GM18858 (cell line): Measurements from ENCODE around the gene BMPER.

Experiments
- ATAC-seq: cut with Tn5 transposase; IDR thresholded peaks from one replicate; pipeline ENCODE4 v1.9.1; 2021; ENCODE audit not compliant: unreplicated experiment

The BMPER gene

DNA sequence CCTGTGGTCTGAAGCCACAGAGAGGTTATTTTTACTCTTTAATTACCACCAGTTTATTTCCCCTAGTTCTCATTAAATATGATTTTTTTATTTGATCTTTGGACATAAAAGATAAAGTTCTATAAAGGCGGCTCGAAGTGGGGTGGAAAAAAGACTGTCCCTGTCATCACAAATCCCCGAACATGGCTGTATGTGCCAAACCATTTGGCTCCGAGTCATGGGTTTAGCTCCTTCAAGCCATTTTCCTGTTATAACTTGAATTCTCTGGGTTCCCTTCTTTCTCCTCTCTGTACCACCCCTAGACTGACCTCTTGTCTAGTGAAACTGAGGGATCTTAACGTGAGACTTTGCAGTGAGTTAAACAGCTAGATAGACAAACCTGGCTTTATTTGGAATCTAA lies 181.6 kb downstream of the BMPER start:
- ATAC-seq, result no peak

DNA sequence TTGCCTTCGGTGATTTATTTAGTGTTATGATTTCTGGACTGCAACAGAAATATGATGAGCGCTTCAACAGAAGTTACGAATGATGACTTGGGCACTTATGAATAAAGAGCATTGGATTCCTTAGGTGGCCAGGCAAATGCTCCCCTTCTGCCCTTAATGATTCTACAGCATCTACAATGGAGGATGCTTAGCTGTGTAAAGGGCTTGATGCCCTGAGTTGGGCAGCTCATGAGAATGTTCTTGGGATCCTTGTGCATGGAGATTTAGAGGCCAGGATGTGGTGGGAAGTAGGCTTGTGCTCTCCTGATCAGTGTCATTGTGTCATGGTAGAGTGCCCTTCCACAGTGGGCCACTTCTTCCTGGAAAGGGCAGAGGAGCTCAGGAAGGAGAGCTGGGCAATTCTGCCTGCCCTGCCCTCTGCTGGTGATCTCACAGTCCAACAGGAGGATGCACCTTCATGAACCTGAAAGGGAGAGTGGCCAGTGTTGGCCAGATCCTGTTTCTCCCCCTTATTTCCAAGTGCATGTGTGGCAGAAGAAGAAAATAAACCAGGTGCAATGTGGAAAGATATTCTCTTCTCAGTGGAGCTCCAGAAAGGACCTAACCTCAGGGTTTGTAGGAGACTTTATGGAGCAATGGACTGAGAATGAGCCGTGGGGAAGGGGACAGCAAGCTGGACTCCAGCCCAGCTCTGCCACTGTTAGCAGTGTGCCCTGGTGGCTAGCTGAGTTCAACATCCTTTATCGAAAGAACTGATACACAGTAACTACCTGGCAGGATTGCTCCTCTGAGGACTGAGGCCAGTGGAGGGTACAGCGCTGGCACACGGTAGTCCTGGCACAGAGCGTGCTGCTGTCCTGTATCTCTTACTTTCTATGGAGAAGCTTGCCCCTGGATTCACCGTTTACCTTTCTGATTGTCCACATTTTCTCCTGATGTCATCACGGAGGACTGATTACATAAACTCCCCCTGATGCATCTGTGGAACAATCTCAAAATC lies 182.9 kb downstream of the BMPER start:
- no peak for ATAC-seq

DNA sequence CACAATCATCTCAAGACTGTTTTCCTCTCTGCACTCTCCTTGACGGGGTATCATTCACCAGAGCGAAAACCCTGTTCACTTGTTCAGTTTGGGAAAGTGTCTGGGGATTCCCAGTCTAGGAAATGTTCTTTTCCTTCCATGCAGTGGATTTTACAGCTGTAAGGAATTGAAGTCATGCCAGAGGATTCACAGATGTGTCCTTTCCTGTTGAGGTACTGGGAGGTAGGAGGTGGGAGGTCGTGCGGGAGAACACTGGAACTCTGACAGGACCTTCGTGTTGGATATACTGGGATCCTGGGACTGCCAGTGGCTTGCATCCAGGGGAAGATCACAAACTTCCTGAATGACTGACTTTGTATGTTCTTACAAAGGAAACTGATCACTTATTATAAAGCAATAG lies 185.5 kb downstream of the BMPER start:
- no peak for ATAC-seq

- no peak for ATAC-seq
Measured at GRCh38 chr7:34091321-34091917, 186.1 kb downstream of the BMPER start.

GRCh38 chr7:34093276-34093675 lies 187.9 kb downstream of the BMPER start:
- ATAC-seq, result no peak

DNA sequence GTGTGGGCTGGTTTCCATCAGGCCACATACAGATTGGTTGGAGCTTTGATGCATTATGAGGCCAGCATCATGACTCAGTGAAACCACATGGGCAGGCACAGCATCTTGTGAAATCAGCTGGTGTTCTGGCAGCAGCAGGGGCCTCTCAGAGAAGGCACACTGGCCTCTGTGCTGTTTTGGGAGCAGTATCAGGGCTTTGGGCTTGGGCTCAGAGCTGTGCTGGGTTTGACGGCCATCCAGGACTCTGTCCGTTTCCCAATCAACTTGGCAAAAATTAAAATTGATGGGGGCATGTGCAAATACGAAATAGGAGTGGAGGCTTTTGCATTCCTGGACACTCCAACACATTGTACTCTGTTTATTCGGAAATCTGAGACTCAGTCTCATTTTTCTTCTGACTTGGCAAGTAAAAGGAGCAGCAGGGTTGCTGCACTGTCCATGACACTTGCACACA lies 190.9 kb downstream of the BMPER start:
- ATAC-seq, result no peak

- no peak for ATAC-seq
Measured at GRCh38 chr7:34096777-34097176, 191.4 kb downstream of the BMPER start.

GRCh38 chr7:34100661-34101060 lies 195.3 kb downstream of the BMPER start:
- no peak for ATAC-seq

DNA sequence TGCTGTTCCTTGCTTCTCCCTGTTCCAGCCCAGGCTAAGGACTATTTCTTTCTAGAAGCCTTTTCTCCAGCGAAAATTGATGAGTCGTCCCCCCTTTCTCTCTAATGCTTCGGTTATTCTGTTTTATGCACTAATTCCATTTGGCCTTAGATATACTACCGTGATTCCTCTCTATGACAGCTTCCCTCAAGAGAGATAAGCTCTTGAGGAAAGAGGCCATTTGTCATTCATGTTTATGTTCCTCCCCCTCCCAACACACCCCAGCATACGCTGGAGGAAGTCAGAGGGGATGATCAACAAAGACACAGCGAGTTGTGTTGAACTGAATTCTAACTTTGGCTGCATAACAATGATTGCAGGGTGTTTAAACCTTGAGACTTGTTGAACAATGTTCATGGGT lies 198.8 kb downstream of the BMPER start:
- ATAC-seq, result no peak

DNA sequence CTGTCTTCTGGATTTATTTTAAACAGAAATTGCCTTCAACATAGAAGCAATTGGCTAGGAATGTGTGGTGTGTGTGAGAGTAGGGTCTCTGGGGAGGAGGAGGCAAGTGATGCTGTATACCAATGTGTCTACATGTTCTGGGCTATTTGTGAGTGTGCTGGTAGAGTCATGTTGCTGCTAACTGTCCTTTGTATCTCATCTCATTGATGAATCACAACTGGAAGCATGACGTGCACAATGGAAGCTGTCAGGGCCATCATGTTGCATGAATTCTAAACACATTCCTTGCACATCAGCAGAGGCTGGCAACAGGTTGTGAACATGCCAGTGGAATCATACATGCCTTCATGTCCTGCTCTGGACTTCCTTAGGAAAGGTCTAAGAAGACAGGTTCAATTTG lies 199.7 kb downstream of the BMPER start:
- no peak for ATAC-seq

DNA sequence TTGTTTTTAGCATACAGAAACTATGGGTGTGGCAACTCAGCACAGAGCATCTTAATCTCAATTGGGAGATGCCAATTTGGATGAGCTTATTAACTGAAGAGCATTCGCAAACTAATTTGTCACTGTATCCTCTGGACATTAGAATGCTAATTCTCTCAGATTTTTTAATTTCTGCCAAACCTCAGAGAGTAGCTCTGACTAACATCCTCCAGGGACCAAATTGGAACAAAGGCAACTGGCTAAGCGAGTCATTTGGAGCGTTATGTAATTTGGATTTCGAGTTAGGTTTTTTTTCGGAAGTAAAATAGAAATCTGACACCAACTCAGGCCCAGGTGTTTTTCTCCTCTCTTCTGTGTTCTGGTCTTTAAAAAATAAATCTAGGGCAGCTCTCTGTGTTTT lies 201.9 kb downstream of the BMPER start:
- no peak for ATAC-seq

GRCh38 chr7:34108165-34108564 lies 202.8 kb downstream of the BMPER start:
- ATAC-seq, result no peak

DNA sequence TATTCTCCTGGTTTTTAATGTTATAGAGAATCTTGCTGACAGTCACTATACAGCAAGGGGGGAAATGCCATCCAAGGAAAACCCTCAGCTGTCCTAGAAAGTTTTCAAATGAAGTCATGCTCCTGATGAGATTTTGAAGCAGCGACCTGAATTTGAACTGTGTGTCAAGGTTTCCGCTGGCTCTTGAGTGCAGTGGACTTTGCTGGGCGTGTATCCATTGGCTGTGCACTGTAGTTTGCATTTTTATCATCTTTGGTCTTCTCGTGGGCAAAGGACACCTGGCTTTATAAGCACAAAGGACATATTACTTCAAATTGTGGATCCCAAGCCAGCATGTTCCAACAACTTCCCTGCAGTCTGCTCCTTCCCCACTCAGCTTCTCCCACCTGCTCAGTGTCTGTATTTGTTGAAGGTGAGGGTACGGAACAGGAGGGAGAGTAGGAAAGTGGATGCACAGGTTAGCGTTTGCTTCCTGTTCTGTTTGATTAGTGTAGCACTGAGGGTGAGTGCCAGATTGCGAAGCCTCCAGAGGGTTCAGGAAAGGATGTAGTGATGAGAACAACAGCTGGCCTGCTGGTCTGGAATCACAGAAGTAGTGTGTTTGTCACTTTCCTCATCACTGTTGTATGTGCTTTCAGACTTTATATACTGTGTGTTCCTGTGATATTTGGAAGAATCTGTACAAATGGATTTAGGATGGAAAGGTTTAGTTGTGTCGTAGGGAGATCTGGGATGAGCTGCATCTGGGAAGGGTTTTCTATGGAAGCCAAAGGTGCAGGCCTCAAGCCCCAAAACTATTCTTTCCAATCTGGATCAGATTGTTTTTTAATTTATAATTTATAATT lies 204.8 kb downstream of the BMPER start:
- no peak for ATAC-seq

DNA sequence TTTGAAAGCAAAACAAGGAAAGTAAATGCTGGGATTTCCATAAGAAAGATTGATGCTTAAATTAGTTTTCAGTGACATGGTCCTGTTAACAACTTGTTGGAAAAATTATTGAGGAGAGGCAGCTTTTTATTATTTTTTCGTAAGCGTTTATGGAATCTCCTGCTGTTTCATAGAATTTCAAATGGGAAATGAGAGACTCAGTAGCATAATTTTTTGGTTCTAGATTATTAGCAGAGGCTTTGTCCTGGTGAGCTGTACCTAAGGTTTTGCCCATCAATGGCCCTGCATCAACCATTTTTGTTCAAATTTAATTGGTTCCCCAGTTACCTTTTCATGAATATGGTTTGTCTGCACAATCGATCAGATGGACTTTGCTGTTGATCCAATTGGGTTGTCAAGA lies 205.7 kb downstream of the BMPER start:
- ATAC-seq, result no peak

GRCh38 chr7:34115503-34115902 lies 210.2 kb downstream of the BMPER start:
- ATAC-seq, result no peak

DNA sequence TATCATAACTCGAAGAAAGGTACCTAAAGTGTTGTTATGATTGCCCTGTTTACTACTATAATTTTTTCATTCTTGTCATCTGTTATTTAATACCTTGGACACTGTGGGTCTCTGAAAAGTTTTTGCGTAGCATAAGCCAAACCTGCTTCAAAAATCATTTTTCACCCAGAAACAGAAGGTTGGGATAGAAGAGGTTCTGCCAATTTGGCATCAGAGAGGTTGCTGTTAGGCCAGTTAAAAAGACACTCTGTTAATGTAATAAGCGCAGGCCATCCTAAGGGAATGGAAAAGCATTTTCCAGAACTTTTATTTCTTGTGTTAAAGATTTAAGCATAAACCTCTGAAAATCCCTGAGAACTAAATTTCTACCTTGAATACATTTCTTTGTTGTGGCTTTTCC lies 212.2 kb downstream of the BMPER start:
- no peak for ATAC-seq

- no peak for ATAC-seq
Measured at GRCh38 chr7:34121366-34121765, 216.0 kb downstream of the BMPER start.

GRCh38 chr7:34123316-34123715 lies 218.0 kb downstream of the BMPER start:
- ATAC-seq, result no peak

- no peak for ATAC-seq
Measured at GRCh38 chr7:34124765-34125164, 219.4 kb downstream of the BMPER start.

- no peak for ATAC-seq
Measured at GRCh38 chr7:34128762-34129161, 223.4 kb downstream of the BMPER start.

GRCh38 chr7:34130558-34131295 lies 225.4 kb downstream of the BMPER start:
- ATAC-seq, result no peak
